DOHH2 (cell line): ENCODE data around the gene TTC17.

Source experiments
- CTCF ChIP-seq: fragments of 200-600 bp; sonication (generic); IDR thresholded peaks from one replicate; pipeline ENCODE4 v1.5.1; 2014; ENCODE audit warnings: antibody characterized with exemption, mild to moderate bottlenecking, low read depth, low read length; ENCODE audit not compliant: poor library complexity, severe bottlenecking
- EZH2phosphoT487 ChIP-seq: fragments of 200-600 bp; sonication (generic); IDR thresholded peaks from 2 replicates; pipeline ENCODE4 v1.6.1; 2017; ENCODE audit warnings: borderline replicate concordance, mild to moderate bottlenecking, antibody characterized with exemption, low read length, moderate library complexity, mixed read lengths

- TF ChIP-seq CTCF, result no peak
- TF ChIP-seq EZH2phosphoT487, result no peak
Observed at GRCh38 chr11:43516316-43516850, 157.7 kb downstream of the TTC17 start.
